Uterine smooth muscle cell (primary cell): ENCODE results near the gene KDELR1. TPM values are rescaled to one million over a fixed set of nuclear protein-coding genes. Genes with fewer than 3 reads are reported as not detected.

Source experiments
- total RNA-seq: library from RNA; depleted of rRNA; stranded (reverse); fragments of >200 nt; gene quantifications from 2 replicates; pipeline ENCODE4 v1.2.3, GENCODE V29; 2014

Gene KDELR1
- 36.3 and 56.2 TPM in 2 replicates for total RNA-seq

GRCh38 chr19:48391100-48392005, at the start of gene KDELR1:
Gene KDELR1 (minus strand): TSS chr19:48391551. CDS start chr19:48391358, 193 bp downstream.

GRCh38 chr19:48393559-48394330, 2.4 kb upstream of the KDELR1 start, which contains the start of gene GRIN2D:
Gene GRIN2D (plus strand): TSS chr19:48393668. CDS start chr19:48398393, 4,725 bp downstream.

DNA sequence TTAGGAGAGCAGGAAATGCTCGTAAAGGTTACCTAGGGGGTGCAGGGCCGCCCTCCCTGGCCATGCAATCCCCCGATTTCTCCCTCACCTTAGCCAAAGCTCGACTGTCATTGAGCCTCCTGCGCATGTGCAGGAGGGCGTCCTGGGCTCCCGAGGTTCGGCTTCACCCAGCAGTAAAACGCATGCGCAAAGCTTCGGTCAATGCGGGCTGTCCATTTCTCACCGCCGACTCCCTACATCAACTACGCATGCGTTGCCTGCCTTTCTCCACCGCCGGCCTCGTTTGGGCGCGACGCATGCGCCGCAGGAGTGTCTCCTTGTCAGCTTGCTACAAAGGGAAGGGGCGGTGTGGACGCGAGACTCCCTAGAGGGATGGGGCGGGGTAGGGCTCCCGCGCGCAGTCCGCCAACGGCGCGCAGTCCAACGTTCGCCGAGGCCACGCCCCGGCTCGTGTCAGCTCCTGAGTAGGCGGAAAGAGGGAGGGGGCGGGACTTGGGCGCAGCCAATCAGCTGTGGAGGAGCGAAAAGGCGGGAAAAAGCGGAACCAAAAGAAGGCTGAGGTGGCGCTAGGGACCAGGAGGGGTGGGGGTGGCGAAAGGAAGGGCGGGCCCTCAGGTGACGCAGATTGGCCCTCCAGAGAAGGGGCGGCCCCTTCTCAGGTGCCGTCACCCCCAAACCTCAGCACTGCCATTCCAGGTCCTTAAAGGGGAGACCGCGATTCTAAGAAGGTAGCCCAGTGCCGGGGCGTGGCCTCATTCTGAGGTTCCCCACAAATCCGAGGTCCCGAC, 27.3 kb downstream of the KDELR1 start, which contains the start of the genes SYNGR4 and TMEM143:
TSS of gene SYNGR4 (plus strand) at position 558 of the 788 bp plus-strand sequence. CDS start 1,476 bp downstream, outside the sequence.
TSS of gene TMEM143 (minus strand) at position 131 of the 788 bp plus-strand sequence. CDS start at position 111, 20 bp downstream.

Other genes starting within 250 kb of the KDELR1 start
- gene LIG1, start 221.2 kb downstream of the KDELR1 start, total RNA-seq, result 19.1 and 58.9 TPM in 2 replicates
- gene ZSWIM9, start 220.9 kb downstream of the KDELR1 start, total RNA-seq, result 3.1 TPM in 2 replicates
- gene CARD8, start 135.6 kb downstream of the KDELR1 start, total RNA-seq, result 13.1 and 16.0 TPM in 2 replicates
- gene ZNF114, start 121.5 kb downstream of the KDELR1 start, total RNA-seq, result 0.11 TPM in 1 of 2 replicates, not detected in the other
- gene EMP3, start 66.0 kb downstream of the KDELR1 start, total RNA-seq, result 67.6 and 92.0 TPM in 2 replicates
- 3.1 and 4.1 TPM in 2 replicates for gene TMEM143, start 27.6 kb downstream of the KDELR1 start, total RNA-seq
- gene SYNGR4, start 27.2 kb downstream of the KDELR1 start, total RNA-seq, result not detected in 2 replicates
- gene GRIN2D, start 2.1 kb upstream of the KDELR1 start, total RNA-seq, result 0.25 and 0.33 TPM in 2 replicates
- 28.5 and 40.9 TPM in 2 replicates for gene GRWD1, start 54.4 kb upstream of the KDELR1 start, total RNA-seq
- gene KCNJ14, start 64.0 kb upstream of the KDELR1 start, total RNA-seq, result 0.33 and 0.37 TPM in 2 replicates
- gene CYTH2, start 77.8 kb upstream of the KDELR1 start, total RNA-seq, result 49.9 and 52.8 TPM in 2 replicates
- gene LMTK3, start 120.3 kb upstream of the KDELR1 start, total RNA-seq, result under 0.01 and 0.37 TPM in 2 replicates
- gene SULT2B1, start 160.6 kb upstream of the KDELR1 start, total RNA-seq, result not detected in 2 replicates
- not detected in 2 replicates for gene SPACA4, start 215.2 kb upstream of the KDELR1 start, total RNA-seq
- 0.25 and 0.77 TPM in 2 replicates for gene FAM83E, start 223.5 kb upstream of the KDELR1 start, total RNA-seq
- 1,690 and 1,891 TPM in 2 replicates for gene RPL18, start 227.6 kb upstream of the KDELR1 start, total RNA-seq
- 7.4 and 8.4 TPM in 2 replicates for gene SPHK2, start 228.0 kb upstream of the KDELR1 start, total RNA-seq
- gene DBP, start 245.8 kb upstream of the KDELR1 start, total RNA-seq, result 3.9 and 7.6 TPM in 2 replicates